GM19455 (cell line): Measurements from ENCODE around the gene LRMDA.

Experiments used
- ATAC-seq: cut with Tn5 transposase; IDR thresholded peaks from one replicate; pipeline ENCODE4 v1.9.1; 2021; ENCODE audit not compliant: unreplicated experiment

LRMDA gene

DNA sequence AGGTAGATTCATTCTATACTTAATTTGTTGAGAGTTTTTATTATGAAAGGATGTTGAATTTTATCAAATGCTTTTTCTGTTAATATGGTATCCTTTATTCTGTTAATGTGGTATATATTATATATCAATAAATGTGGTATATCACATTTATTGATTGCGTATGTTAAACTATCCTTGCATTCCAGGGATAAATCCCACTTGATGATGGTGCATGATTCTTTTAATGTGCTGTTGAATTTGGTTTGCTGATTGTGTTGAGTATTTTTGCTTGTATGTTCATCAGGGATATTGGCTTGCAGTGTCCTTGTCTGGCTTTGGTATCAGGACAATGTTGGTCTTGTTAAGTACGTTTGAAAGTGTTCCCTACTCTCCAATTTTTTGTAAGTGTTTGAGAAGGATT is 11.9 kb downstream of the LRMDA start:
- no peak for ATAC-seq

DNA sequence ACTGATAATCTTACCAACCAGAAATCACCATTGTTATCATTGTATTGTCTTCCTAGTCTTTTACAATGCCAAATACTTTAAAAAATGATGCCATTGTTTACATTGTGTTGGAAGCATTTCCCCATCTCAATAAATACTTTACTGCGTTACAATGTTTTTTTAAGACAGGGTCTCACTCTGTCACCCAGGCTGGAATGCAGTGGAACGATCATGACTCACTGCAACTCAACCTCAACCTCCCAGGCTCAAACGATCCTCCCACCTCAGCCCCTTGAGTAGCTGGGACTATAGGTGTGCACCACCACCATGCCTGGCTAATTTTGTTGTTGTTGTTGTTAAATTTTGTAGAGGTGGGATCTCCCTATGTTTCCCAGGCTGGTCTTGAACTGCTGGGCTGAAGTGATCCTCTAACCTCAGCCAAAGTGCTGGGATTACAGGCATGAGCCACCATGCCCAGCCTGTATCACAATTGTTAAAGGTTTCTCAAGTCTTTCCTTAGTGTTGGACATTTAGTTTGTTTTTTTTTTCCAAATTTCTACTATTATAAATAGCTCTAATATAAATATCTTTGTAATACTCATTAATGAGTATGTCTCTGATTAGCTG is 13.5 kb downstream of the LRMDA start:
- no peak for ATAC-seq

DNA sequence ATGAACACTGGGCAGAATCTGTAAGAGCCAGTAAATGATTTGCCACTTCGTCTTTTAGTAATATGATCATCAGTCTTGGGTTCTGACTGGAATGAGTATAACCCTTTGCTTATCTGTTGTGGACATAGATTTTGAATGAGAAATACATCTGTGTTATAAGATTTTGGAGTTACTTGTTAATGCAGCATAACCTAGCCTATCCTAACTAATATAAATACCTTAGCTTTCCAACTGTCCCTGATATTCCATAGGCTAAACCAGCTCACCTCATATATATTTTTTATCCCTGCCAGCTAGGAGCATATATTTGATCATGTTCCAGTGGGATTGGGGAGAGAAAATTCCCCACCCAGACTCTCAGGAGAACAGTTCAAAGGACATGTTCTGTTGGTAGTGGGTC is 15.1 kb downstream of the LRMDA start:
- no peak for ATAC-seq

DNA sequence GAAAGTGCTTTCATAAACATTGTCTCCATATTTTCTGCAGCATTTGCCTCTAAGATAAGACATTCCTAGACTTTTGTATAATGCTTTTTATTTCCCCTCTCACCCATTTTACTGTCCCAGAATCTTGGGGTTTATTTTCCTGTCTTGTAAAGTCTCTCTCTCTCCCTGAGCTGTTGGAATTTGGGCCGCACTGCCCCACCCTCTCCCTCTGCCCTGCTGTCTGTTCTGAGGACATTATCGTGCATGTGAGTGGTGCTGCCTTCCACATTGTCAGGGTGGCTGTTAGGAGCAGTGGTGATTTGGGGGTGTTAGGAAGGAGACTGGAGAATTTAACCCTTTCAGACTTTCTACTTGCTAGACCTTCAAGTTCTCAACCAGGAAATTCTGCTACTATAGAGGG is 16.7 kb downstream of the LRMDA start:
- ATAC-seq = no peak

DNA sequence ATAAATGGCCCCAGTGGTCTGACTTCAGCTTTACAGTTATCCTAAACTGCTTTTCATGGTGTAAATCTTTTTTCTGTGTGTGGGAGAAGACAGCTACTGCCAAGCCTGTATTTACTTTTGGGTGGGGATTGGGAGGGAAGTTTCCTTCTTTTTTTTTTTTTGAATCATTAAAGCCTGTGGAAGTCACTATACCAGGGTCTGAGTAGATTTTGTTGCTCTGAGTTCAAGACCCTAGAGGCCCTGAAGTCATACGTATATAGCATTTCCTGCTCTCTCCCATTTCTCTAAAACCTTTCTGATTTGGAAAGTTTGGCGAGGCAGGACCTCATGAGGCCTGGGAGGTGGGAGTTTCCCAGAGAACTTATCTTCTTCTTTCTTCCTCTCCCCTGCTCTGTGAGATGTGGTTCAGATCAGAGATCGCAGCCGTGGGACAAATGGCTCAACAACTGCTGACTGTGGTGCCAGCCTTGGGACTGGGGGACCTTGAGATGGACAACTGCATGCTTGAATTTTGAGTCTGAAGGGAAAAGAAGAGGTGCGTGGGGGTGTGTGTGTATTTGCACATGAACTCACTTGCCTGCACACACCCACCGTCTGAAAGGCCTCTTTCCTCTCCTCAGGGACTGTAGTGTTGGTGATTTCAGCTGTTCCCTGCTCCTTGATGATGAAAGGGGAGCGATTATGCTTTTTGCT is 18.1 kb downstream of the LRMDA start:
- ATAC-seq = no peak

DNA sequence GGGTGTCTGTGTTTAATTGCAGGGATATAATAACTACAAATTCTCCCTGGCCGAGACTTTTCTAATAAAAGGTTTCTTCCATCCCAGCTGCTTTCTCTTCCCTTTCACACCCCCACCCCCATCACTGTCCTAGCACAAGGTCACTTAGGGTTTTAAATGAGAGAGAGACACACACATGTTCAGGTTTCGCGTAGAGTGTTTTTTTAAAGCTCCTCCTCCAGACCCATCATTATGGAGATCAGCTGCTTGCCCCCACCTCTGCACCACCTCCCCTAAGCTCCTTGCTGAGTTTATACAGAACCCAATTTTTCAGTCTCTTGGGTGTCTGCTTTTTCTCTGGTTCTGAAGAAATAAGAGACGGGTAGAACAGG is 18.6 kb downstream of the LRMDA start:
- no peak for ATAC-seq

DNA sequence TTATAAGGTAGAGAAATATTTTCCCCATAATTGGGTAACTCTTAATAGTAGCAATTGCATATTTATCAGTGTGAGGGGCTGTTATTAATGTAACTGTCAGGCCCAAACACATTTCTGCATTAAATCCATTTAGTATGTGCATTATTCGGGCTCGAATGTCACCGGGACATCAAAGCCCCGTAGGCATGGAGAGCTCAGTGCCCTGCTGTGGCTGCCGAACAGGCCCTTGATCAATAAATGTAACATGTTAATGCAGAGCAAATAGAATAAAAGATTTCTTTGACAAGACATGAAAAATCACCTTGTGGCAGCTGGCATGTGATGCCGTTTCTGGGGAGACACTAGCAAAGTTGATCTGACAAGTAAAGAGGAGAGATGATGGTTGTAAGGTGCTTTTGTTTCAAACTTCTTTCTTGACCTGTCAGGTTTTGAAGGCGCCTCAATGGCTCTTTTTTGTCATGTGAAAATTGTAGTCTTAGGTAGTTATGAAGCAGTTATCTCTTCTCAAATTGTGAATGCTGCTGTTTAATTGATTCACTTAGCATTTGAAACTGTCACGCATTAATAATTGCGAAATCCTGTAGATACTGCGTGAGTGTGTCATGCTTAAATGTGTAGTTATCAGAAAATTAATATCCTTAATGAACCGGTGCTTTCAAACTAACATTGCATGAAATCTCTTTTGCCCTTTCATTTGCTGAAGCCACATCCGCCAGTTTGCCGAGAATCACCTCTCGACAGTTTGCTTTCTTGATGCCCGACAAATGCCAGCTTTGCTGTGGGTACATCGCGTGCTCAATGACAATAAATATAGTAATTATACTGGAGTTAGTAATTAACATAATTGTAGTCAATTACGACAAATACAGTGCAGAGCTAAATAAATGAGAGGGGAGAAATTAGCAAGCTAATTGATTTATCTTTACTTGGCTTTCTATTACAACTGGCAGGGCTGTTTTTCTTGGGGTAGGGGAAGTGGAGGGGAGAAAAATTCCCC is 19.5 kb downstream of the LRMDA start:
- no peak for ATAC-seq

DNA sequence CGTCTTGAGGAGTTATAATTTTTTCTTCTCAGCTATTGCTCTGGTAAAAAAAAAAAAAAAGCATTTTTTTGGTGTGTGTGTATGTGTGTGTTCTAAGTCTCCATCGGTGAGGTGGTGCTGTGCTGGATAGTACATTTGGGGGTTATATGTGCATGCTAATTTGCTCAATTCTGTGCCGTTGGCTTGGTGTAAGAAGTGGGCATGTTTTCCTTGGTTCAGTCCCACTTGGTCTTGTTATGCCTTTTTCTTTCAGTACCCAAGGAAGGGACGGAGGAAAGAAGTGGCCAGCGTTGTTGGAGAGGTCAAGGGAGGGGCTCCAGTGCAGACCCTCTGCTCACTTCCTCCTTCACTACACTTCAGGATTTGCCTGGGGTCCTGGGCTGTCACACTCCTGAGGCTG is 20.4 kb downstream of the LRMDA start:
- ATAC-seq = no peak

DNA sequence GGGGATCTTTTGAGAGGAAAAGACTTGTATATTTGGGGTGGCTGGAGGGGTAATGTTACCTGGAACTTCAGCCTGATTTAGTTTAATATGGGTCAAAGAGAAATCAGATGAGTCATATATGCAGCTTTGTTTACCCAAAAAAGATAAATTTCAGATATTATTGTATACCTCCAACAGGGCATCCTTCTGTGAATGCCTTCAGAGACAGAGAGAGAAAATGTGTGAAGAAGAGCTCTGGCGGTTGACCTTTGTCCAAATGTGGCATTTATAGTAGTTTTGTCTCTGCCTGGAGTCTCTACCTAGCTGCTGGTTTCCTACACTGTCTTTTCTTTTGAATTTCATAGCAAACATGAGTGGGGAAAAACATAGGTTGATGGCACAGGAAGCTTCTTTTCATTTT is 21.6 kb downstream of the LRMDA start:
- no peak for ATAC-seq

DNA sequence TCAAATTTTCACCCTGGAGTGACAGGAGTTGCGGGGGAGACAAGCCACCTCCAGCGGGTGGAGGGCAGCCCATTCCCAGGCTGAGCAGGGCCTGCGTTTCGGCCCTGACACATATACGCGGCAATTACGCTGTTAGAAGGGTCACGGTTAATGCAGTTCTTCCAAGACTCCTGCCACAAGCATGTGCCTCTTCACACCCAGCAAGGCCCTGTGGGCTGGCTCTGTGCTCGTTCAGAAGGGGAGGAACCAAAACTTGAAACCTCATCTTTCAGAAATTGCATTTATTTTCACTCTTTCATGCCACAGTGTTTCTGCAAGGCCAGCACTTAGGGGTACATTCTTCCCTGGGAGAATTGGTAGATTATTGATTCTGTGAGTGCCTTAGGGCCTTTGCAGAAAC is 24.7 kb downstream of the LRMDA start:
- ATAC-seq = no peak

DNA sequence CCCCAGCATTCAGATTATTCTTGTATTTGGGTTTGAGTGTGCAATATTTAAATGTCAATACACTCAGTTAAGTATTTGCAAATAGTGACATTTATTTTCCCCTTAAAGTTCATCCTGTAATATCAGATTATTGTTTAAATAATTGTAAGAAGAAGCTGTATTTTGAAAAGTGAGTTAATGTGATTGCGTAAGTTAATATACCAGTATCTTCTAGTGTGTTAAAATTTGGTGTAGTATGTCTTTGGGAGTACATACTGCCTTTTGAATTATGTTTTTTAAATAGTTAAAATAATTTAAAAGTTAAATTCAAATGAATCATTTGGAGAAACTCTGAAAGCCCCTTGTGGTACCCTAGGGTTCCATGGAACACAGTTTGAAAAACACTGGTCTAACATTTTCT is 28.6 kb downstream of the LRMDA start:
- no peak for ATAC-seq

DNA sequence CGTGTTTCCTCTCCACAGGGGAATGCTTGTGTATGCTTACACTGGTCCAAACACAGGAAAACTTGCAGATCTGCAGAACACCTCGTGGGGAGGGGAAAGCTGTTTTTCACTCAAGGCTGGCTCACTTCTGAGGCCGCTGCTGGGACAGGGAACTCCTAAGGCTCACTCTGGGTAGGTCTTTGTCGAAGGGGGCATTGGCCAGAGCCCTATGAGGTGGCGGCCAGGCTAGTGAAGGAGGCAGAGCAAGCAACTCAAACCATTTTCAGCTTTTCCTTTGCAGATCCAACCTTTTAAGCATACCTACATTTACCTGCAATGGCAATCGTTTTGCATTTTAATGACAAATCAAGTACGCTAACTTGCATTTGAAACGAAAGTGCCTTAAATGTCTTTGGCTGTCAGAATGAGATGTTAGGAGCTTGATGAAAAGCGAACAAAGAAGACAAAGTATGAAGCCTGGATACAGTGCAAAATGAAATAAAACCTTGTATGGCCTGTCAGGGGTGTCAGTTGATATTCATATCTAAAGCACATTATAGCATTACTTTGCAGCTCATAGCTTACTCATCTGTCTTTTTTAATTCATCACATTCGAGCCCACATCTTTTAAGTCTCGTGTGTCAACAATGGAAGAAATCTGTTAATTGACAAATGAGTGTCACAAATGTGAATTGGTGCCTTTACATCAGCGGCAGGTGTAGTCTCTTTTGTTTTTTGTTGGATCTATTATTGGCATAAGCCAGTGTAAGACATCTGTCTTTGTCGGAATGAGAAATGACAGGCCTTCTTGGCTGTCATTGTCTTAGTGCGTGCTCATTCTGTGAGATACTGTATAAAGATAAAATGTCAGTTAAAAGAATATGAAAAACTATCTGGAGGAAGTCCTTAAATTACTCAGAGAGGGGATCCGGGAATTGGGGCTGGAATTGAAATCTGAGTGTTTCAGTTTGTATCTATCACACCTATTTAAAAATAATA is 30.5 kb downstream of the LRMDA start:
- no peak for ATAC-seq

DNA sequence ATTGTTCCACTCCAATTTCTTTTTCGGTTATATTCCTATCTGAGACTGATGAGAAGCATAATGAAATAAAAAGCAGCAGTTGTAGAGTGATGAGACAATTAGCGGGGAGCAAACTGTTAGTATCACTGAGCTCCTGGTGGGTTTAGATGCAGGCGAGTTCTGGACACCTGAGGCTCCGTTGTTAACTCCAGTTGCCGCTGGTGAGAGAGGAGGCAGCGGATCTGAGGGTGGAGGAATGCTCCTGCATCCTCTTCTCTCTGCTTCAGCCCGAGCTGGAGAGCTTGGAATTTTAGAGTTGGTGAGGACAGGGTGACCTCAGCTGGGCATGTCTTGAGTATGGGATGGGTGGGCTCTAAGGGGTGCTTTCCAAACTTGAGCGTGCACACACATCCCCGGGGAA is 31.4 kb downstream of the LRMDA start:
- no peak for ATAC-seq

DNA sequence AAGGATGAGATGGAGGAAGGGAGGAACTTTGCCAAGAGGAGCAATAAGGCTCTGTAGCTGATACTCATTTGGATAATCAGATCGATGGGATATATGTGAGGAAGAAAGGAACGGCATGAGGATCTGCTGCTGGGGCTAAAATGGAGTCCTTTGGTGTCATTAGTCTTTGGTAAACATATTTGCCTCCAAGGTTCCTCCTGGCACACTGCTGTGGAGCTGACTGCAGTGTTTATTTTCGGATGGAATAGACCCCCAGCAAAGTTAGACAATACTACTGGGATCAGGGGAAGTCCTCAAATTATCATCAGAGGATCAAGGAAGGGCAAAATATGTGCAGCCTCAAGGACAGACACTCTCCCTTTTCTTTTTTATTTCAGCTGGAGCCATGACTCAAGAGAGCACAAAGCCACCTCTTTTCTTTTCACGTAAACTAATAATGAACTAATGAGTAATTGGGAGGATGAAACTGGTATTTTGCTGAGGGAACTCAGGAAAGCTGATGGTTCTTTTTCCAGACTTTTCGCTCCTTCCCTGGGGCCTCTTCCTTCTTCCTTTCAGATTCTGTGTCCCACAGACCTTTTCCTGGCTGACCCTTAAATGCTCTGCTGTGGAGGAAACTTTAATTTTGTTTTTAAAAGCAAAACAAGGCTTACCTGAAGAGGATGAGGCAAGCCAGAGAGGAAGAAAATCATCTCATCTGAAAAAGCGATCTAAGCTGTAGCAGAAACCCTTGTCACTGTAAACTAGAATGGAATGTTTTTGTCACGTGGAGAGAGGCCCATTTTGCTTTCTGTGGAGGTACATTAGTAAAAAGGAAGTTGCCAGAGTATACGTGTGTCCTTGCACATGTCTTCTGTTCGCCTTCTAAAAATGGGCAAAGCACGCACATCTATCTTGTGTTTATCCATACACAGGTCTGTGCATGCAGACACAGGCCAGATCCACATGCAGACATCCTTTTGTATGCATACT is 33.3 kb downstream of the LRMDA start:
- no peak for ATAC-seq

DNA sequence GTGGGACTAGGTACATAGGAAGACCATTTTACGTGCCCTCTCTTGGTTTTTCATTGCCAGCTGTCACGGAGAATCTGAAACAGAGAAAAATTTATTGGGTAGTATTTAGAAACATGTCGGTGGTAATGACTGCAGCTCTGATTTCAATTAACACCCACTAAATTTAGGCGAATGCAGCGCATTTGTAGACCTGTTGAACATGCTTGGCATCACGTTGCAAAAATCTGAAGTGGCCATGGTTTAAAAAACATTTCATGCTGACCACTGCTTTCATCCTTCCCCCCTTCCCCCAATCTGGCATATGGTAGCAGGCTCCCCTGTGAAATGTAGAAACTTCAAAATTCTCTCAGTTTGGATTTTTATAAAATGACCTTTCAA is 34.0 kb downstream of the LRMDA start:
- ATAC-seq = no peak

DNA sequence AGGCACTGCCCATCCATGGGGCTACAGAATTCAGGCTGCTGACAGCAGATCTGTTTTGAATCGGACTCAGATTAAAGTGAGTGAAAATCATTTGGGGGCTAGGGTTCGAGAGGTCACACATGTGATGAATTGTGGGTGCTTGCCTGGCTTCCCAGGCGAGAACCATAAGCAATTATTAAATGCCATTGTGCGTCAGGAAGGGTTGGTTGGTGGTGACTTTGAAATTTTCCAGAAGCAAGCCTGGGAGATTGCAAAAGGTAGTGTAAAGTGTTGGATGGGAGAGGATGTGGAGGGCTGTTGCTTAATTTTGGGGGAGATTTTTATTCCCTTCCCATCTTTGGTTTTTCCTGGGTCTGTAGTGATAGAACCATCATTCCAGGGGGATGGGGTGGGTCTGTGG is 34.6 kb downstream of the LRMDA start:
- ATAC-seq = no peak

DNA sequence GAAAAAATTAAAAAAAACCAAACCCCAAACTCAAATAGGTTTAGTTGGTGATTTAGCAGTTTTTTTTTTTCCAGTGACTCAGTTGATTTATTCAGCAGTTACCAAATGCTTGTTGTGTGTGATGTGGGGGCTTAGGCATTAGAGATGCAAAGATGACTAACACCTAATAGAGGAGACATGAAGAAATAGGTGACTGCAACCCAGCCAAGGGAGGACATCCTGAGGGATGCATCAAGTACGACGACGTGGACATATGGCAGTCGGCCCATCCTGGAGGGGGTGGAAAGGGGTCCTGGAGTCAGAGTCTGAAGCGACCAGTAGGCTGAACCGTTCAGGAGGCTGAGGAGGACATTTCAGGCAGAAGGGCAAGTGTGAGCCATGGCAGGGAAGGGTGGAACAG is 35.5 kb downstream of the LRMDA start:
- ATAC-seq = no peak

DNA sequence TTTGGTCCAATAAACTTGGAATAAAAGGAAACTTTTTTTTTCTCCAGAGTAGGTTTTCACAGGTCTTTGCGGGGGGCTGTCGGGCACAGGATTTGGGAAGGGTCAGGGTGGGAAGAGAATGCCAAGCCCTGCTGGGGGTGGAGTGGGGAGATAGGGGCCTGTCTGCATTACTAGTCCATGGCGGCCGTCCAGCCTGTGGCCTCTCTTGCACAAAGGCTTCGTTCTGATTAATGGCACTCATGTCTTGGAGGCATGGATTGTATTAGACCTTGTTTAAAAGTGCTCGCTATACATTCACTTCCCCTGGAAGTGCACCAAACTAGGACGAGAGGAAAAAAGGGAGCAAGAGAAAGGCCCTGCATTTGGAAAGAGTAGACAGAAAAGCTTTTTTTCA is 37.2 kb downstream of the LRMDA start:
- ATAC-seq = no peak

DNA sequence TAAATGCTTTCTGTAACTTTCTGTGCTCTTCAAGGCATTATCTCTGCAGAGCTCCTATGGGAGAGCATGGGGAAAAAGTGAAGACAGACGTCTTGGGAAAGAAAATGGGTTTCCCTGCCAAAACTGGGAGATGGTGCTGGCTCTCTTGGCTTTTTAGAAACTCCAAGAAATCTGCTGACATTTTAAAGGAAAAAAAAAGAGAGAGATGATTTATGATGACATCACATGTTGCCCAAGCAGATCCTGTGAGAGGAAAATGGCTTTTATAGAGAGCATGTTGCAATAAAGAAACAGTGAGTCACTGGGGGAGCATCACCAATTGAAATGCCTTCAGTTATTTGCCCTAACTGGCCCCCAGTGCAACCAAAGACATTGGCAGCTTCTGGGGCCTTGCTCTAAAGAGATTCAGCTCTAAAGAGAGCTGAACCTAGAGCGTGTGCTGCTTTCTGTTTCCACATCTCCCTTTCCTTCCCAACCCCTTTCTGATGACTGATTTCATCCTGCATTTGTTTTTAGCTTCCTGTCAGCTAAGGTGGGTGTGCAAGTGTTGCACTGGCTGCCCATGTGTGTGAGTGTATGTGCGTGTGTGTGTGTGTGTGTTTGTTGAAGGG is 37.7 kb downstream of the LRMDA start:
- ATAC-seq = no peak
